Glutamatergic neuron (in vitro differentiated cells): ENCODE results near the gene GPR152. TPM values are rescaled to one million over a fixed set of nuclear protein-coding genes. Genes with fewer than 3 reads are reported as not detected.

Source experiments
- DNase-seq: peaks from one replicate; pipeline ENCODE4 v3.0.0; 2022
- H3K27ac Mint-ChIP-seq: one replicate; pipeline ENCODE4 v1.8.0; 2020; ENCODE audit warnings: mild to moderate bottlenecking, mixed read lengths, inconsistent platforms; ENCODE audit not compliant: unreplicated experiment
- H3K27me3 Mint-ChIP-seq: one replicate; pipeline ENCODE4 v1.8.0; 2020; ENCODE audit warnings: mild to moderate bottlenecking, moderate library complexity, mixed read lengths, inconsistent platforms; ENCODE audit not compliant: unreplicated experiment
- H3K36me3 Mint-ChIP-seq: one replicate; pipeline ENCODE4 v1.8.0; 2020; ENCODE audit warnings: mild to moderate bottlenecking, mixed read lengths, inconsistent platforms; ENCODE audit not compliant: unreplicated experiment
- H3K4me1 Mint-ChIP-seq: one replicate; pipeline ENCODE4 v1.8.0; 2020; ENCODE audit warnings: mild to moderate bottlenecking, low read depth, mixed read lengths, inconsistent platforms; ENCODE audit not compliant: unreplicated experiment
- H3K4me3 Mint-ChIP-seq: one replicate; pipeline ENCODE4 v1.8.0; 2020; ENCODE audit warnings: mild to moderate bottlenecking, mixed read lengths, inconsistent platforms; ENCODE audit not compliant: unreplicated experiment
- H3K9me3 Mint-ChIP-seq: one replicate; pipeline ENCODE4 v1.8.0; 2020; ENCODE audit warnings: mild to moderate bottlenecking, moderate library complexity, mixed read lengths, inconsistent platforms; ENCODE audit not compliant: unreplicated experiment
- CTCF ChIP-seq: fragments of 200-600 bp; sonication (generic); IDR thresholded peaks from one replicate; pipeline ENCODE4 v1.5.0; 2021; ENCODE audit not compliant: partially characterized antibody, unreplicated experiment
- total RNA-seq: library from RNA; stranded (reverse); fragmentation: NEBNext Ultra II Directional; extraction: Animal tissue kit (Norgen Biotek cat#: 25700); gene quantifications from one replicate; pipeline ENCODE4 v1.2.1, GENCODE V29; 2021; ENCODE audit not compliant: unreplicated experiment

The GPR152 gene
- total RNA-seq, 1 donor from 2014 or later, result not detected

- peaks cover 7% of the 10 kb centered on the region for H3K27me3 Mint-ChIP-seq
- peaks cover 4% of the 10 kb centered on the region for H3K4me1 Mint-ChIP-seq
- H3K4me3 Mint-ChIP-seq, result no peak overlapping the region
- H3K36me3 Mint-ChIP-seq, result no peaks in the 10 kb centered on the region
- H3K9me3 Mint-ChIP-seq, result peaks cover 3% of the 10 kb centered on the region
- TF ChIP-seq CTCF, result no peak
- H3K27ac Mint-ChIP-seq, result no peak overlapping the region
- no peak for DNase-seq
These were observed 47.4 kb upstream of the GPR152 start for GRCh38 chr11:67499808-67500483.

DNA sequence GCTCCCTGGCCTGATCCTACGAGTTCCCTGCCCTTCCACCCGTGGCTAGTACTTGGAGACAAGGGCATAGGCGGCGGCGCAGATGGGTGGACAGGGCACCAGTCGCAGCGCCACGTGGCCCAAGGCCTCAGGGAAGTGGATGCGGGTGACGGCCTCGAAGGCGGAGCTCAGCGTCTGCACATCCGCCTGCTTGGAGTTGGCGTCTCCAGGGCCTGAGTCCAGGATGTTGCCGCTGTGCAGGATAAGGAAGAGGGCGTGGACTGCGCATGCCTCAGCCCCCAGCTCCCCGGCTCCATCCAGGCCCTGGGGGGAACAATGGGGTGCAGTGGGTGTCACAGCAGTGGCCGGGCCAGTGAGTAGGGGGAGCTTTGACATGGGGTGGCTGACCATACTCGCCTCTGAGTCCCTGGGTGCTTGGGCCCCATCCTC, 46.0 kb upstream of the GPR152 start:
- no peak overlapping the region for H3K4me3 Mint-ChIP-seq
- peaks cover 4% of the 10 kb centered on the region for H3K4me1 Mint-ChIP-seq
- peaks cover 7% of the 10 kb centered on the region for H3K27me3 Mint-ChIP-seq

GRCh38 chr11:67497656-67498291, 45.2 kb upstream of the GPR152 start:
- no peak overlapping the region for H3K27ac Mint-ChIP-seq
- no peak for TF ChIP-seq CTCF
- peaks cover 4% of the 10 kb centered on the region for H3K27me3 Mint-ChIP-seq
- no peaks in the 10 kb centered on the region for H3K9me3 Mint-ChIP-seq
- H3K4me1 Mint-ChIP-seq, result peaks cover under 1% of the 10 kb centered on the region
- no peak for DNase-seq
- no peaks in the 10 kb centered on the region for H3K36me3 Mint-ChIP-seq
- no peak overlapping the region for H3K4me3 Mint-ChIP-seq

More for the DNA sequence above, 46.0 kb upstream of the GPR152 start:
- no peak for DNase-seq
- Mint-ChIP-seq H3K27ac (no peak overlapping the region), H3K36me3 (no peaks in the 10 kb centered on the region), H3K9me3 (peaks cover 3% of the 10 kb centered on the region)
- TF ChIP-seq CTCF, result no peak

- H3K4me1 Mint-ChIP-seq, result no peaks in the 10 kb centered on the region
- peaks cover 4% of the 10 kb centered on the region for H3K27me3 Mint-ChIP-seq
- H3K9me3 Mint-ChIP-seq, result no peaks in the 10 kb centered on the region
- no peak overlapping the region for H3K4me3 Mint-ChIP-seq
- H3K36me3 Mint-ChIP-seq, result no peaks in the 10 kb centered on the region
- no peak for DNase-seq
- TF ChIP-seq CTCF, result no peak
- H3K27ac Mint-ChIP-seq, result no peak overlapping the region
These were observed 43.6 kb upstream of the GPR152 start for GRCh38 chr11:67496113-67496512.
